ENCODE data around the gene DNAH6. TPM values are rescaled to one million over a fixed set of nuclear protein-coding genes. Genes with fewer than 3 reads are reported as not detected.
"Not testable (repeated sequence)": the region's sequence is repeated elsewhere in the genome, so short reads cannot be mapped to it uniquely, and the experiment has no call there.

DNAH6 gene, protein sequence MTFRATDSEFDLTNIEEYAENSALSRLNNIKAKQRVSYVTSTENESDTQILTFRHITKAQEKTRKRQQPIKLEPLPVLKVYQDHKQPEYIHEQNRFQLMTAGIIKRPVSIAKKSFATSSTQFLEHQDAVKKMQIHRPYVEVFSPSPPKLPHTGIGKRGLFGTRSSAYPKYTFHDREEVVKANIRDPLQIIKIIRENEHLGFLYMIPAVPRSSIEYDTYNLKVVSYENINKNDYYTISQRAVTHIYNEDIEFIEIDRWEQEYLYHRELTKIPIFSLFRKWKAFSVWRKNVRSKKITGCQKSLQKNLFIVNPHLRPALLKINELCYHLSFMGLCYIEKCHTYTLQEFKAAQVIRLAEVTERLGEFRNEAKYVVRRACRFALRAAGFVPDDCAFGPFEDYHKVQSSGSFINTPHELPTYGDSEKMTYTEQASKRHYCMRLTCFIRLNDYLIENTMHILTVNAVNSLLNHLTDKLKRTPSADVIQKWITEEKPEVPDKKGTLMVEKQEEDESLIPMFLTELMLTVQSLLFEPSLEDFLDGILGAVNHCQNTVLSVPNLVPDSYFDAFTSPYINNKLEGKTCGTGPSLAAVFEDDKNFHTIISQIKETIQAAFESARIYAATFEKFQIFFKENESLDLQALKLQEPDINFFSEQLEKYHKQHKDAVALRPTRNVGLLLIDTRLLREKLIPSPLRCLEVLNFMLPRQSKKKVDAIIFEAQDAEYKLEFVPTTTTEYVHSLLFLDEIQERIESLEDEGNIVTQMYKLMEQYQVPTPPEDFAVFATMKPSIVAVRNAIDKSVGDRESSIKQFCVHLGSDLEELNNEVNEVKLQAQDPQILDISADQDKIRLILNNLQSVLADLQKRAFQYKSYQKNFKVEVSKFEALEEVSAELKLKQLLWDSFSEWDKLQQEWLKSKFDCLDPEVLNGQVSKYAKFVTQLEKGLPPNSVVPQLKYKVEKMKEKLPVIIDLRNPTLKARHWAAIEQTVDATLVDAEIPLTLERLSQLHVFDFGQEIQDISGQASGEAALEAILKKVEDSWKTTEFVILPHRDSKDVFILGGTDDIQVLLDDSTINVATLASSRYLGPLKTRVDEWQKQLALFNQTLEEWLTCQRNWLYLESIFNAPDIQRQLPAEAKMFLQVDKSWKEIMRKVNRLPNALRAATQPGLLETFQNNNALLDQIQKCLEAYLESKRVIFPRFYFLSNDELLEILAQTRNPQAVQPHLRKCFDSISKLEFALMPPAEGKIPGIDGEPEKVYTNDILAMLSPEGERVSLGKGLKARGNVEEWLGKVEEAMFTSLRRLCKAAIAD (N-terminal part only)
- total RNA-seq: 0.14 TPM
- long read RNA-seq: 0 reads

DNA sequence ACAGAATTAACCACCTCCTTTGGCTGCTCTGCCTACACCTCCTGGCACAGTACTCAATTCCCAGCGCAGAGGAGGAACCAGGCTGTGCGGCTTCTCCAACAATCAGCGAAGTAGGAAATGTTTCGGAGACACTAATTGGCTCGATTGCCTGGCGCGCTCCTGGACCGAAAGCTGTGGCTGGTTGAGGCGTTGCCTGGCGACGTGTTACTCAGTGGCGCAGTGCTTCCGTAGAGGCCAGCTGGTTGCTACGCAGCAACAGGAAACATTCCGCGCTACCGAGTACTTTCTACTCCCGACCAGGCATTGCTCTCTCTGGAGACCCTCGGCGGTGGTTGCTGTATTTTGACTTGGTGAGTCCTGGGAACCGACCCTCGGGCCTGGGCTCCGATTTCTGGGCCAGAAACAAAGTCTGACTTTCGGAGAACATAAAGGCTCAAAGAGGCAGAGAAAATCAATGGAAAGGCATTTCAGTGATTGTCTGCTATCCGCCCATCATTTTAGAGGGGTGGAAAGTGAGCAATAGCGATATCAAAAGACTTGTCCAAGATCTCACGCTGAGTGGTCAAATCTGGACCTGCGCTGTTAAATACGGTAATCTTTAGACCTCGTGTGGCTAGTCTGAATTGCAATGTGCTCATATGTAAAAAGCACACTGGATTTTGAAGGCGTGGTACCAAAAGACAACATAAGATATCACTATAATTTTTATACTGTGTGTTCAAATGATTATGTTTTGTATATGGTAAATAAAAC, at the start of gene DNAH6:
DNAH6 (plus strand) TSS at position 265 of the 753 bp plus-strand sequence. CDS start 1,329 bp downstream, outside the sequence.
- Histone ChIP-seq H3K36me3 (no peaks in the 10 kb centered on the region), H3K27ac (replicated peaks) (no peak within 1 kb of the TSS), H3K4me1 (peaks cover 7% of the 10 kb centered on the region), H3K27me3 (ENCODE audit: low read depth) (no peaks in the 10 kb centered on the region), H3K4me3 (peak within 1 kb of the TSS; percentile 66), H3K9me3 (replicated peaks) (peaks cover 6% of the 10 kb centered on the region)
- intact Hi-C loops (cut with micrococcal nuclease): no loop called here
- TF ChIP-seq, protein P1, sequence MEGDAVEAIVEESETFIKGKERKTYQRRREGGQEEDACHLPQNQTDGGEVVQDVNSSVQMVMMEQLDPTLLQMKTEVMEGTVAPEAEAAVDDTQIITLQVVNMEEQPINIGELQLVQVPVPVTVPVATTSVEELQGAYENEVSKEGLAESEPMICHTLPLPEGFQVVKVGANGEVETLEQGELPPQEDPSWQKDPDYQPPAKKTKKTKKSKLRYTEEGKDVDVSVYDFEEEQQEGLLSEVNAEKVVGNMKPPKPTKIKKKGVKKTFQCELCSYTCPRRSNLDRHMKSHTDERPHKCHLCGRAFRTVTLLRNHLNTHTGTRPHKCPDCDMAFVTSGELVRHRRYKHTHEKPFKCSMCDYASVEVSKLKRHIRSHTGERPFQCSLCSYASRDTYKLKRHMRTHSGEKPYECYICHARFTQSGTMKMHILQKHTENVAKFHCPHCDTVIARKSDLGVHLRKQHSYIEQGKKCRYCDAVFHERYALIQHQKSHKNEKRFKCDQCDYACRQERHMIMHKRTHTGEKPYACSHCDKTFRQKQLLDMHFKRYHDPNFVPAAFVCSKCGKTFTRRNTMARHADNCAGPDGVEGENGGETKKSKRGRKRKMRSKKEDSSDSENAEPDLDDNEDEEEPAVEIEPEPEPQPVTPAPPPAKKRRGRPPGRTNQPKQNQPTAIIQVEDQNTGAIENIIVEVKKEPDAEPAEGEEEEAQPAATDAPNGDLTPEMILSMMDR (IDR thresholded peaks at IDR 0.05; ENCODE audit: borderline replicate concordance): no peak
- DNase-seq: peak; percentile 90

DNA sequence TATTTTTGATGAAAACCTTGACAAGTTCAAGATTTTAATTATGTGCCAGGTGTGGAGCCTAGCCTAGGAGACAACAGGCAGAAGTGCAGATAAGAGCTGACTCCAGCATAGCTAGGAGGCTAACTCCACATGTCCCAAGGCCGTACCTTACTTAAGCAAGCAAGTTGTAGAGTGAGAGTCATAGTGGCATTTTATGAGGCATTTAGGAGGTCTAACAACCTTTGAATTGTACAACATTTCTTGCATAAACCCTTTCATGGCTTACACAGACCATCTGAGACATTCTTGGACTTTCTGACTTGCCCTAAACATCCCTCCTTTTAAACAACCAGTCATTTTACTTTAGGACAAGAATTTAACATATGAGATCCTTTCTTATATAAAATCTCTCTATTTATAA, 48.9 kb upstream of the DNAH6 start:
- intact Hi-C loops (cut with micrococcal nuclease): no loop called here
- TF ChIP-seq, protein P1 (IDR thresholded peaks at IDR 0.05; ENCODE audit: borderline replicate concordance): no peak
- Histone ChIP-seq H3K36me3 (no peaks in the 10 kb centered on the region), H3K9me3 (replicated peaks) (peaks cover 13% of the 10 kb centered on the region), H3K4me1 (no peaks in the 10 kb centered on the region), H3K4me3 (no peak overlapping the region), H3K27me3 (ENCODE audit: low read depth) (no peaks in the 10 kb centered on the region), H3K27ac (replicated peaks) (no peak overlapping the region)
- DNase-seq: no peak

DNA sequence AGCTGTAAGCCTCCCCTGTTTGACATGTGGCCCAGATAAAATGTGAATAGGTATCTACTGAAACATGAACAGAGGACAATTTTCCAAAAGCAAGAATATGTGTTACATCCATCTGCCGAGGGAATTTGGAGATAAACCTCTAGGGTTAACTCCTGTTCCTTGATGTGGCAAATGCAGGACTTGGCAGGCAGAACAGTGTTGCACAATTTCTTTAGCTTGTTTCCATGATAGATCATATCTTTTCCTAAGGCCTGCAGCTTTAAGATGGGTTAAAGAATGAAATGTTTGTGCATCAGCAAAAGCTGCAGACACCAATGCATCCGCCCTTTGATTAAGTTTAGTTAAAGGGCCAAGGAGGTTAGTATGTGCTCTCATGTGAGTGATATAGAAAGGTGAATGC, 43.9 kb upstream of the DNAH6 start:
- H3K4me3 ChIP-seq; intact Hi-C loops (cut with micrococcal nuclease); H3K36me3 ChIP-seq; DNase-seq; H3K27me3 ChIP-seq (ENCODE audit: low read depth); H3K4me1 ChIP-seq; H3K27ac ChIP-seq (replicated peaks): not testable (repeated sequence)
- H3K9me3 ChIP-seq (replicated peaks): peaks cover 27% of the 10 kb centered on the region

DNA sequence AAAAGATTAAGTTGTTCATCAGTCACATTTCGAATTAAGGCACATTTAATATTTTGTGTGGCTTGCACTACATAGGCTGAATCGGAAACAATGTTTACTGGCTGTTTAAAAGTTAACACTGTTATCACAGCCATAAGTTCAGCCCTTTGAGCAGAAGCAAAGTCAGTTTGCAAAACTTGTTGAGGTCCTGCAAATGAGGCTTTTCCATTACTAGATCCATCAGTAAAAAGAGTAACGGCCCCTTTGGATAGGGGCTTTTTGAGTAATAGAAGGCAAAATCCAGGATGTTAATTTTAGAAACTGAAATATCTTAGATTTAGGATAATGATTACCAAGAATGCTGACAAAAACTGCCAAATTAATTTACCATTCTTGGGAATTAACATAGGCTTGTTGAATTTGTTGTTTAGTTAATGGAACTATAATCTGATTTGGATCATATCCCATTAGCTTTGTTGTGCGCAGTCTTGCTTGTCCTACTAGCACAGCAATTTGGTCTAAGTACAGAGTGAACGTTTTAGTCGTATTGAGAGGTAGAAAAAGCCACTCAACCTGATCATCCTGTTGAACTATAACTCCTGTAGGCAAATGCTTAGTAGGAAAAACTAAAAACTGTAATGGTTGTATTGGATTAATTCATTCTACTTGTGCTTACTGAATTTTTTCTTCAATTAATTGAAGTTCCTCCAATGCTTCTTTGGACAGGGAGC, 43.3 kb upstream of the DNAH6 start:
- no peaks in the 10 kb centered on the region for H3K27me3 ChIP-seq (ENCODE audit: low read depth)
- H3K9me3 ChIP-seq (replicated peaks): peaks cover 33% of the 10 kb centered on the region
- no peak overlapping the region for H3K4me3 ChIP-seq
- DNase-seq: no peak
- no peaks in the 10 kb centered on the region for H3K4me1 ChIP-seq
- H3K27ac ChIP-seq (replicated peaks): no peak overlapping the region
- TF ChIP-seq, protein P1 (IDR thresholded peaks at IDR 0.05; ENCODE audit: borderline replicate concordance): no peak
- intact Hi-C loops (cut with micrococcal nuclease): no loop called here
- no peaks in the 10 kb centered on the region for H3K36me3 ChIP-seq

DNA sequence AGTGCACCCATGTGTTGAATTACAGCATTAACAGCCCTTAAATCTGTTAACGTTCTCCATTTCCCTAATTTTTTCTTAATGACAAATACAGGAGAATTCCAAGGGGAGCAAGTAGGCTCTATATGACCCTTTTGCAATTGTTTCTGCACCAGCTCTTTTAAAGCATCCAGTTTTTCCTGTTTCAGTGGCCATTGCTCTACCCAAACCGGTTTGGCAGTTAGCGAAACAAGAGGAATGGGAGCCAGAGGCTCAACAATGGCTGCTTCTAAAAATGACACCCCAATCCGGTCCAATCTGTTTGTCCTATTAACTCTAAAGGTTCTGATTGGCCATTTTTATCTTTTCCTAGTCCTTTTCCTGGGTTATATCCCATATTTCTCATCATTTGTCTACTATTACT, 42.1 kb upstream of the DNAH6 start:
- TF ChIP-seq, protein P1 (IDR thresholded peaks at IDR 0.05; ENCODE audit: borderline replicate concordance): no peak

More for the DNA sequence above, 42.1 kb upstream of the DNAH6 start:
- Histone ChIP-seq H3K4me3 (no peak overlapping the region), H3K4me1 (no peaks in the 10 kb centered on the region), H3K27ac (replicated peaks) (no peak overlapping the region), H3K36me3 (no peaks in the 10 kb centered on the region), H3K9me3 (replicated peaks) (peaks cover 37% of the 10 kb centered on the region), H3K27me3 (ENCODE audit: low read depth) (no peaks in the 10 kb centered on the region)
- DNase-seq: no peak
- intact Hi-C loops (cut with micrococcal nuclease): no loop called here
